OCI-M1 (cell line): ENCODE data around the gene MON2.
"Not testable (repeated sequence)": the region's sequence is repeated elsewhere in the genome, so short reads cannot be mapped to it uniquely, and the experiment has no call there.

ENCODE experiments used
- DNase-seq: peaks from one replicate; lab custom pipeline; 2025; lab: John Stamatoyannopoulos, UW

The MON2 gene

GRCh38 chr12:62471734-62472133 is 5.1 kb downstream of the MON2 start:
- peak; percentile 71 for DNase-seq

- DNase-seq, result no peak
Measured at GRCh38 chr12:62472472-62472871, 5.8 kb downstream of the MON2 start.

DNA sequence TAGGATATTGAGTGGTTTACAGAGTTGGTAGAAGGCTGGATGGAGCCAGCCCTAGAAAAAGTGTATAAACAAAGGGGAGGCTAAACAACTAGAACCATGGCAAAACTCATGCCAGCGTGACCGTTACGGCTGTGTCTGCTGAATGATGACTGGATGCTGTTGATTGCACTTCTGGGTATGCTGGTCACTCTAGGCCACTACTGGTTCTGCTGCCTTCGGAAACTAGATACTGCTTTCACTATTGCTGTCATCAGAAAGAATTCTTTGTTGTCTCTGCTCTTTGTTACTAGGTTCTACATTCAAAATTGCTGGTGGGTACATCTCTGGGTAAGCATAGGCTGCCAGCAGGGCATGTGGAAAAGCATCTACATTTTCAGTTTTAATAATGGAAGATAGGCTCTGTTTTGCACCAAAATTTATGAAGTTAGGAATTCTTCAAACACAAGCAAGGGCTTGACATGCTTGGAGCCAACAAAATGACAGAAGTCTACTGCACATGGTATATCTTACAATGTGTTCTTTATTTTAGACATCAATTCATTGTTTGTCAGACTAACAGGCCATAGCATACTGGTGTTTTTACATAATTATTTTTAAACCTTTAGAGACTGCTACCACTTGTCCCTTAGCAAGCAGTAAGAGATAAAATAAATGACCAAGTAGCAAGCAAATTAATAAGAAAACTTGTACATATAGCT is 15.4 kb downstream of the MON2 start:
- DNase-seq, result no peak

GRCh38 chr12:62482769-62483168 is 16.1 kb downstream of the MON2 start:
- DNase-seq, result no peak

- DNase-seq, result no peak
Measured at GRCh38 chr12:62484233-62484632, 17.6 kb downstream of the MON2 start.

- DNase-seq, result no peak
Measured at GRCh38 chr12:62505786-62506185, 39.2 kb downstream of the MON2 start.

DNA sequence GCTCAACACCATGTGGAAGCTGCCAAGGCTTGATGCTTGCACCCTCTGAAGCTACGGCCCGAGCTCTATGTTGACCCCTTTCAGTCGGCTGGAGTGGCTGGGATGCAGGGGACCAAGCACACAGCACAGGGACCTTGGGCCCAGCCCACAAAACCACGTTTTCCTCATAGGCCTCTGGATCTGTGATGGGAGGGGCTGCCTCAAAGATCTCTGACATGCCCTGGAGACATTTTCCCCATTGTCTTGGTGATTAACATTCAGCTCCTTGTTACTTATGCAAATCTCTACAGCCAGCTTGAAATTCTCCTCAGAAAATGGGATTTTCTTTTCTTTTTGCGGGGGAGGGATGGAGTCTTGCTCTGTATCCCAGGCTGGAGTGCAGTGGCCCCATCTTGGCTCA is 46.3 kb downstream of the MON2 start:
- DNase-seq, result no peak

DNA sequence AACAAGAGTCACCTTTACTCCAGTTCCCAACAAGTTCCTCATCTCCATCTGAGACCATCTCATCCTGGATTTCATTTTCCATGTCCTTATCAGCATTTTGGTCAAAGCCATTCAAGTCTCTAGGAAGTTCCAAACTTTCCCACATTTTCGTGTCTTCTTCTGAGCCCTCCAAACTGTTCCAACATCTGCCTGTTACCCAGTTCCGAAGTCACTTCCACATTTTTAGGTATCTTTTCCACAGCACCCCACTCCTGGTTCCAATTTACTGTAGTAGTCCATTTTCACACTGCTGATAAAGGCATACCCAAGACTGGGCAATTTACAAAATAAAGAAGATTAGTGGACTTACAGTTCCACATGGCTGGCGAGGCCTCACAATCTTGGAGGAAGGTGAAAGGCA is 47.5 kb downstream of the MON2 start:
- not testable (repeated sequence) for DNase-seq

GRCh38 chr12:62516927-62517326 is 50.3 kb downstream of the MON2 start:
- peak; percentile 38 for DNase-seq

GRCh38 chr12:62517887-62518286 is 51.3 kb downstream of the MON2 start:
- no peak for DNase-seq

DNA sequence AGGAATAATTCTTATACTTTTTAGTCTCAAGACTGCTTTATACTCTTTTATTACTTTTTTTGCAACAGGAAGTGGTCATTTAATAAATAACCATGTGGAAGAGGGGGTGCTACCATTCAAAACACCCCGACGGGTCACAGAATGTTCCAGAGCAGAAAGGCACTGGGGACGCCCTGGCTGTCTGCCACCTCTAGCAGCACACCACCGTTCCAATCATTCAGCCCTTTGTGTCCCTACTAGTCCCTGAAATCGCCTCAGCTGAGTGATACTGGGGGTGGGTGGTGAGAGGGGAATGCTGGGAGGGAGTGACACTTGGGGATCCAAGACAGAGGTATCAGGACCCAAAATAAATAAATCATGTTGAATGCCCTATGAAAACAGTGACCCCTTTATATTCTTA is 52.4 kb downstream of the MON2 start:
- DNase-seq, result no peak

- no peak for DNase-seq
Measured at GRCh38 chr12:62520361-62520760, 53.7 kb downstream of the MON2 start.

GRCh38 chr12:62522984-62523383 is 56.4 kb downstream of the MON2 start:
- DNase-seq, result peak; percentile 23

- DNase-seq, result no peak
Measured at GRCh38 chr12:62523619-62524018, 57.0 kb downstream of the MON2 start.

DNA sequence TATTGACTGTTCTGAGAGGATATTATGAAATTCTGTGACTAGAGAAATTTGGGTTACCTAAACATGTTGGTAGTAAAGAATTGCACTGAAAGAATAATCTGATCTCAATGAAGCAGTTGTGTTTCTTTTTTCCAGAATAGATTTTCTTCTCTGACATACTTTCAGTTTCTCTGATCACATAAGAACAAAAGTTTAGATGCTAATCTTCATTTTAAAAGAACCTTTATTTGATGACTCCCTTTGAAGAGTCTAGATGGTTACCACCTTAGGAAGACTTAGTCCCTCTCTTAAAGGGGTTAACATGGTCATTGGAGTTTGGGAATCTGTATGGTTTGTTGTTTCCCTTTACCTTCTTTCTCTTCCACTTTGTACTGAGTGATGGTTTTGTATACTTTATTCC is 58.6 kb downstream of the MON2 start:
- DNase-seq, result peak; percentile 26

DNA sequence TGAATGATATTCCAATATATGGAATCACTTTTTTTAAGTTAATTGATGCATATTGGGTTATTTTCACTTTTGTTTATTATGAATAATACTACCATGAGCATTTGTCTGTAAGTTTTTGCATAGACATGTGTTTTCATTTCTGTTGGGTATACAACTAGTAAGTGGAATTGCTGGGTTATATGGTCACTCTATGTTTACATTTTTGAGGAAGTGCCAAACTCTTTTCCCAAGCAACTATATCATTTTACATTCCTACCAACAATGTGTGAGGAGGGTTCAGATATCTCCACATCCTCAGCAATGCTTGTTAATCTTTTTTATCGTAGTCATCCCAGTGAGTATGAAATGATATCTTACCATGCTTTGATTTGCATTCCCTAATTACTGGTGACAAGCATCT is 64.0 kb downstream of the MON2 start:
- no peak for DNase-seq

- DNase-seq, result no peak
Measured at GRCh38 chr12:62532333-62532732, 65.7 kb downstream of the MON2 start.

DNA sequence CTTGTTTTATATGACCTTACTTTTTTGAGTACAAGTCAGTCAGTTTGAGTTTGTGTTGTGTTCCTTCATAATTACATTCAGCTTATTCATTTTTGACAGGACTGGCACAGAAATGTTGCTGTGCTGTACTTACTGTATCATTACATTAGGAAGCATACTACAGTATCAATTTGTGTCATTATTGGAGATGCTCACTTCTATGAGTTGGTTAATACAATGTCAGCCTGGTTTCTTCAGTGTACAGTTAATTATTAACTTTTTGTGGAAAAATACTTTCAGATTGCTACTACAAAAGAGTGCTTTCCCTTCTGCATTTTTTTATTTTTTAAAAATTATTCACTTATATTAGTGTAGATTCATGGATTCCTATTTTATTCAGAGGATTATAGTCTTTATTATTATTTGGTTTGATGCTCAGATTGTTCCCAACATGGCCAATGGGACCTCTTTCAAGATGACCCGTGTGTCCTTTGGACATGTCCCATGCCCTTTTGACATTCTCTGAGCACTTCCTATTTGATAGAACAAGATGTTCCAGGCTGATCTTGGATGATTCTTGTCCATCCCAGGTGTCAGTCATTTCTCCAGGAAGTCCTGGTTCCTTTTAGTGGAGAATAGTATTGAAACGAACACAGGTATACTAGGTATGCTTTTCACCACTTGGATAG is 66.6 kb downstream of the MON2 start:
- no peak for DNase-seq

GRCh38 chr12:62533755-62534107 is 67.1 kb downstream of the MON2 start:
- no peak for DNase-seq

- DNase-seq, result no peak
Measured at GRCh38 chr12:62536546-62536945, 69.9 kb downstream of the MON2 start.

DNA sequence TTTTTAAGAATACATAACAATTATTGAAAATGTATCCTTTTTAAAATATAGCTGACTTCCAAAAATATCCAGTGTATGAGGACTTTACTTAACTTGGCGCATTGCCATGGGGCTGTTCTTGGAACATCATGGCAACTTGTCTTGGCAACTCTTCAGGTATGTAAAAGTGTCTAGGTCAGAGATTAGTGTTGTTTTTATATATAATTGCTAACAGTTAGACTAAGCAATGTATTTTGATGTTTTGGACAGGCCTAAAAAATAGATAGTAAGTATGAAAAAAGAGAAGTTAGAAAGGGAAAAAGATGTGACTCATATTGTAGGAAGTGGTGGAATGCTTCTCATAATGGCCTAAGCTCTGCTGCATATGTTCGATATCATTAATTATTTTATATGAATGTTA is 70.9 kb downstream of the MON2 start:
- peak; percentile 9 for DNase-seq

- no peak for DNase-seq
Measured at GRCh38 chr12:62540354-62540753, 73.7 kb downstream of the MON2 start.

- no peak for DNase-seq
Measured at GRCh38 chr12:62542814-62543213, 76.2 kb downstream of the MON2 start.

DNA sequence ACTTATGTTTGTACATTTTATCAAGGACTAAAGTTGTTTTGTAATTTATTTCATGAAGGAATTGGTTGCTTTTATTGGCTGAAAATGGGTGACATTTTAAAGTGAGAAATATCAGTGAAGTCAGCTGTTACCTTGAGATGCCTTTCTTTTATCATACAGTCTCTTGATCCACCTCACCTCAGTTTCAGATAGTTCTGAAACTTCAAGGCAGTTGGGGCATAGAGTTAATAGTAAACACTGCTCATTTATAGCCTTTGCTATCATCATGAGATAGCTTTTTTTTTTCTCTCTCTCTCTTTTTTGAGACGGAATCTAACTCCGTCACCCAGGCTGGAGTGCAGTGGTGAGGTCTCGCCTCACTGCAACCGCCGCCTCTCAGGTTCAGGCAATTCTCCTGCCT is 76.7 kb downstream of the MON2 start:
- no peak for DNase-seq
